SKM-1 (cell line): Measurements from ENCODE around the gene CAD.
A peak's percentile ranks its signal among the peaks of the same experiment; 100 is the strongest.

Experiments used
- DNase-seq: peaks from one replicate; lab custom pipeline; 2025; ENCODE audit not compliant: unreplicated experiment; lab: John Stamatoyannopoulos, UW

CAD gene

DNA sequence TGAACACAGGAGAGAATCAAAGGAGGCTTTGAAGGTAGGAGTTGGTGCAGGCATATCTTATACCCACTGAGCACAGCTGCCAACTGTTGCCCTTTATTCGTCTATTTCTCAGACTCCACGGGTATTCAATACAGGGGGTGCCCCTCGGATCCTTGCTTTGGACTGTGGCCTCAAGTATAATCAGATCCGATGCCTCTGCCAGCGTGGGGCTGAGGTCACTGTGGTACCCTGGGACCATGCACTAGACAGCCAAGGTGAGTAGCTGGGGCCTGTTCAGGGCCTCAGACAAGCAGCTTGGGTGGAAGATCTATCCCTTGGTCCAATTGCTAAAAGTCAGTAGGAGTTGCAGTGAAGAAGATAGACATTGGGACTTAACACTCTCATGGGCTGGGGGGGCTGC lies 5.2 kb downstream of the CAD start:
- DNase-seq, result no peak

DNA sequence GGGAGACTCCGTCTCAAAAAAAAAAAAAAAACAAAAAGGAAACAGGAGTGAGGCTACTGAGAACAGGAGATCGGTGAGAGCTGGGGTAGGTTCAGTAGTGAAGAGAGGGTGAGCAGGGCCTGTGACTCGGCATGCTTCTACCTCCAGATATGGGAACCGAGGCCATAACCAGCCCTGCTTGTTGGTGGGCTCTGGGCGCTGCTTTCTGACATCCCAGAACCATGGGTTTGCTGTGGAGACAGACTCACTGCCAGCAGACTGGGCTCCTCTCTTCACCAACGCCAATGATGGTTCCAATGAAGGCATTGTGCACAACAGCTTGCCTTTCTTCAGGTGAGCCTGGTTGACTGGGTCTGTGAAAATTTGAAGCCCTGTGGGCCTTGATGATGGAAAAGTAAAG lies 6.2 kb downstream of the CAD start:
- DNase-seq, result no peak

DNA sequence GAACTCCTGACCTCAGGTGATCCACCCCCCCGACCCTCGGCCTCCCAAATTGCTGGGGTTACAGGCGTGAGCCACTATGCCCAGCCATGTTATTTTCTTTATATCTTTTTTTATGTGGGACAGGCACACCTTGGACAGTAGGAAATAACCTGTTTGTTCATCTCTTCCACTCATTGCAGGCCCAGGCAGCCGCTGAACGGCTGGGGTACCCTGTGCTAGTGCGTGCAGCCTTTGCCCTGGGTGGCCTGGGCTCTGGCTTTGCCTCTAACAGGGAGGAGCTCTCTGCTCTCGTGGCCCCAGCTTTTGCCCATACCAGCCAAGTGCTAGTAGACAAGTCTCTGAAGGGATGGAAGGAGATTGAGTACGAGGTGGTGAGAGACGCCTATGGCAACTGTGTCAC lies 8.4 kb downstream of the CAD start:
- DNase-seq, result no peak

DNA sequence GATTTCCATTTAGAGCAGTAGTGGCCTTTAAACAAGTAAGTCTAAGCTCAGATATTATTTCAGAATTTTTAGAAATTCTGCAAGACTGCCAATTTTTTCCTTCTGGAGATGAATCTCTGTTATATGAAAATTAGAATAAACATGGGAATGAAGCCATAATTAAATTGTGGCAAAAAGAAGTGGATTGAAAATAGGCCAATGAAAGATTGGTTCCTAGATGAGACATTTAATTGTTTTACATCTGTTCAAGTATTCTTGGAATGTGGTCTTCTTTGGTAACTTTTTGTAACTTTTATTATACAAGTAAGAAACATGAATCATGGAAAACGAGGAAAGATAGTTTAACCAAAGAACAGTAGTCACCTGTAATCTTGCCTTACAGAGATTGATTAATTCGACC lies 10.3 kb downstream of the CAD start:
- no peak for DNase-seq

DNA sequence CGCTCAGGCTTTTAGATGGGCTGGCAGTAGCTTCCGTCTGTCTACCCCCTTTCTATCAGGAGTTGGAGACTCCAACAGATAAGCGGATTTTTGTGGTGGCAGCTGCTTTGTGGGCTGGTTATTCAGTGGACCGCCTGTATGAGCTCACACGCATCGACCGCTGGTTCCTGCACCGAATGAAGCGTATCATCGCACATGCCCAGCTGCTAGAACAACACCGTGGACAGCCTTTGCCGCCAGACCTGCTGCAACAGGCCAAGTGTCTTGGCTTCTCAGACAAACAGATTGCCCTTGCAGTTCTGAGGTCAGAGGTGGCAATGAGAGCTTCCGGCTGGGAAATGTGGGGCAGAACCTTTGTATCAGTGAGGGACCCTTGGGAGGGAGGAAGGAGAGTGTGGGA lies 14.8 kb downstream of the CAD start:
- no peak for DNase-seq

DNA sequence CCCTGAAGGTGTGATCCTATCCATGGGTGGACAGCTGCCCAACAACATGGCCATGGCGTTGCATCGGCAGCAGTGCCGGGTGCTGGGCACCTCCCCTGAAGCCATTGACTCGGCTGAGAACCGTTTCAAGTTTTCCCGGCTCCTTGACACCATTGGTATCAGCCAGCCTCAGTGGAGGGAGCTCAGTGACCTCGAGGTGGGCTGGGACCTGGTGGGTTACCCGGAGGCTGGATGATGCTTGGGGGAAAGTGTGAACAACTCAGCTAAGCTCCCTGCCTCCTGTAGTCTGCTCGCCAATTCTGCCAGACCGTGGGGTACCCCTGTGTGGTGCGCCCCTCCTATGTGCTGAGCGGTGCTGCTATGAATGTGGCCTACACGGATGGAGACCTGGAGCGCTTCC lies 16.2 kb downstream of the CAD start:
- no peak for DNase-seq

DNA sequence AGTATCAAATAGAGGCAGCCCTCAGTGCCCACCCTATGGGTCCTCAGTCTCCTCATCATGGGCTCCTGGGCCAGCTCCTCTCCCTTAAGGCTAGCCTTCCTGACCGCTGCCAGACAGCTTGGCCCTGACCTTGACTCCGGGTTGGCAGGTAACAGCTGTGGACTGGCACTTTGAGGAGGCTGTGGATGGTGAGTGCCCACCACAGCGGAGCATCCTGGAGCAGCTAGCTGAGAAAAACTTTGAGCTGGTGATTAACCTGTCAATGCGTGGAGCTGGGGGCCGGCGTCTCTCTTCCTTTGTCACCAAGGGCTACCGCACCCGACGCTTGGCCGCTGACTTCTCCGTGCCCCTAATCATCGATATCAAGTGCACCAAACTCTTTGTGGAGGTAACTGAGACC lies 19.0 kb downstream of the CAD start:
- DNase-seq, result no peak

DNA sequence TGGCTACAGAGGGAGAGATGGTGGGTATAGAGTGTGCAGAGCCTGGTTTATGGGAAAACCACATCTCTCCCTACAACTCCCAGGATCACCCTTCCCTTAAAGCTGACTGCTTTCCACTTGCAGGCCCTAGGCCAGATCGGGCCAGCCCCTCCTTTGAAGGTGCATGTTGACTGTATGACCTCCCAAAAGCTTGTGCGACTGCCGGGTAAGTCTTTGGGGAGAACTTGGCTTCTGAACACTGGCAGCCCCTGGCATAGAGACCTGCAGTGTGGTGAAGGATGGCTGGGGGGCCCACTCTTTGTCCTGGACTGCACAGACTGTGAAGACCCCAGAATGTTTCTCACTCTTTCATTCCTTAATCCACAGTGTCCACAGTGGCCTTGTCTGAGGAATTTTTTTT lies 19.5 kb downstream of the CAD start:
- no peak for DNase-seq

DNA sequence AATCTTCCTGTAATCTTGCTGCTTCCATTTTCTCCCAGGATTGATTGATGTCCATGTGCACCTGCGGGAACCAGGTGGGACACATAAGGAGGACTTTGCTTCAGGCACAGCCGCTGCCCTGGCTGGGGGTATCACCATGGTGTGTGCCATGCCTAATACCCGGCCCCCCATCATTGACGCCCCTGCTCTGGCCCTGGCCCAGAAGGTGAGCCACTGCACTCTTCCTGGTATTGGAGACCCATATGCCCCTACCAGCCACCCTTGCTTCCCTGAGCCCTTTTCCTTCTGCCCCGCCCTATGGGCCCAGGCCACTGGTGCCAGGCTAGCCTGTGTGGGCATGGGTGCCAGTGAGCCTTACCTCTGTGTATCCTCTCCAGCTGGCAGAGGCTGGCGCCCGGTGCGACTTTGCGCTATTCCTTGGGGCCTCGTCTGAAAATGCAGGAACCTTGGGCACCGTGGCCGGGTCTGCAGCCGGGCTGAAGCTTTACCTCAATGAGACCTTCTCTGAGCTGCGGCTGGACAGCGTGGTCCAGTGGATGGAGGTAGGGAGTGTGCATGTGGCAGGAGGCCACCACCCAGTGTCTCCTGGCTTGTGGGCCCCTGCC lies 20.3 kb downstream of the CAD start:
- no peak for DNase-seq

DNA sequence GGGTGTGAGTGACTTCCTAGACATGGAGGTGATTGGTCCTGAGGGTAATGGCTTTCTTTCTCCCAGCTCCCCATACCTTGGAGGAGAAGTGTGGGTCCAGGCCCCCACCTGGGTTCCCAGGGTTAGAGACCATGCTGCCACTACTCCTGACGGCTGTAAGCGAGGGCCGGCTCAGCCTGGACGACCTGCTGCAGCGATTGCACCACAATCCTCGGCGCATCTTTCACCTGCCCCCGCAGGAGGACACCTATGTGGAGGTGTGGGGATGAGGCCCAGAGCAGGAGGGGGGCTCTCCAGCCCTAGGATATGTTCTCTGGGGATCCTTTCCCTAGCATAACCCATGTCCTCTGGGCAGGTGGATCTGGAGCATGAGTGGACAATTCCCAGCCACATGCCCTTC lies 21.8 kb downstream of the CAD start:
- no peak for DNase-seq

DNA sequence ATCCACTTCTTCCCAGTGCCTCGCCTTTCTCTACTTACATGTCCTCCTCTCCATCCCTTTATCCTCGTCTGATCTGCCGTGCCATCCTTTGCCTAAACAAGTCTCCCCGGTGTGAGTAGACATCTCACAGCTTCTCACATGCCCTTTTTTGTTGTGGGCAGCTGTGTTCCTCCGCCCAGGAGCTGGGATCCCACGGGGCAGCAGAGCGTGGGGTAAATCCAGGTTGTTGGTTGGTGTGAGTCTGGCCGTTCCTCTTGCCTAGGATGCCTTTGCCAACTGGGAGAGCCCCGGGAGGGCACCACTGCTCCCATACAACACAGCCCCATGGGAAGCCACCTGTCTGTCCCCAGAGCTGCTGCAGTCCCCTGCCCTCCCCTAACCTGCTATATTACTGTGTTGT lies 23.2 kb downstream of the CAD start:
- no peak for DNase-seq

DNA sequence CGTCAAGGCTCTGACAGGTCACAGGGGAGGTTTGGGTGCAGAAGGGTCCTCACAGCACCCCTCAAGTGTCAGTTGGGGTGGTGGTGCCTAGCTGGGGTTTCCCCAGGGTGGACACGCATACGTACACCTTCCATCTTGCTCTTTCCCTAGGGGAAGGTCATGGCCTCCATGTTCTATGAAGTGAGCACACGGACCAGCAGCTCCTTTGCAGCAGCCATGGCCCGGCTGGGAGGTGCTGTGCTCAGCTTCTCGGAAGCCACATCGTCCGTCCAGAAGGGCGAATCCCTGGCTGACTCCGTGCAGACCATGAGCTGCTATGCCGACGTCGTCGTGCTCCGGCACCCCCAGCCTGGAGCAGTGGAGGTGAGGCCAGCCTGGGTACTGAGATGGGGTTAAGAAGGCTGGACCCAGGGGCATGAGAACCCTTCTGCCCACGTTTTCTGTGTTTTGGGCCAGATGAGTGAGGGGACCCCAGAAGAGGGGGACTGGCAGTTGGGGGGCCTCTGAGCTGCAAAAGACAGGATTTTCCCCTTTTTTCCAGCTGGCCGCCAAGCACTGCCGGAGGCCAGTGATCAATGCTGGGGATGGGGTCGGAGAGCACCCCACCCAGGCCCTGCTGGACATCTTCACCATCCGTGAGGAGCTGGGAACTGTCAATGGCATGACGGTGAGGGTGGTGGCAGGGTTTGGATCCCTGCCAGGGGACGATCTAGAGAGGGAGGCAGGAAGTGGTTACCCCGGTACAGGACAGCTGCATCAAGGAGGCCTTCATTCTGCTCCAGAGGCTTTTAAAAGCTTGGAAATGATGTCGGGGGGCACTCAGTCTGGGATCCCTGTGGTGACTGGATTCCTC lies 24.8 kb downstream of the CAD start:
- no peak for DNase-seq

DNA sequence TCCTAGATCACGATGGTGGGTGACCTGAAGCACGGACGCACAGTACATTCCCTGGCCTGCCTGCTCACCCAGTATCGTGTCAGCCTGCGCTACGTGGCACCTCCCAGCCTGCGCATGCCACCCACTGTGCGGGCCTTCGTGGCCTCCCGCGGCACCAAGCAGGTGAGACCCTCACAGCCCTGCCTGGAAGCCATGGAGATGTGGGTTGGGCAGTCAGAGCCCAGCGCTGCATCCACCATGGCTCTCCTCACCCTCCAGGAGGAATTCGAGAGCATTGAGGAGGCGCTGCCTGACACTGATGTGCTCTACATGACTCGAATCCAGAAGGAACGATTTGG lies 25.4 kb downstream of the CAD start:
- DNase-seq, result no peak

DNA sequence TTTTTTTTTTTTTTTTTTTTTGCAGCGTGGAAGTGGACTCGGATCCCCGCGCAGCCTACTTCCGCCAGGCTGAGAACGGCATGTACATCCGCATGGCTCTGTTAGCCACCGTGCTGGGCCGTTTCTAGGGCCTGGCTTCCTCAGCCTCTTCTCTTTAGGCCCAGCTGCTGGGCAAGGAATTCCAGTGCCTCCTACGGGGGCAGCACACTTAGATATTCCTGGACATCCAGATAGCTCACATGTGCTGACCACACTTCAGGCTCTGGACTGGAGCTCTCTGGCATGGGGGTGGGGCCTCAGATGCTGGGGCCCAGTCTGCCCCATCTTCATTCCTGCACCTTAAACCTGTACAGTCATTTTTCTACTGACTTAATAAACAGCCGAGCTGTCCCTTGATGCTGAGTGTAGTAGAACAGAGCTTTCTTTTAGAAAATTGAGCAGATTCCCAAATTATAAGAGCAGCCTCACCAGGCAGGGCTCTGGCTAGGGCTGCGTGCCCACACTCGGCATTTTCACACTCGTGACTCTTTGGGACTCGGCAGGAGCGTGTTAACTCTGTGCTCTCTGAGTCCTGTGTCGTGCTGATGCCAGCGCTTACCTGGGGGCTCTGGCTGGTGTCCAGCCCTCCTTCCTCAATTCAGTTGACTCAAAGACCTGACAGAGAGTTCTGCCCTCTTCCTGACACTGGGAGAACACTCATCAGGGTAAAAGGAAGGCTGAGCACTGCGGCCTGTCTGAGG lies 26.4 kb downstream of the CAD start:
- no peak for DNase-seq

DNA sequence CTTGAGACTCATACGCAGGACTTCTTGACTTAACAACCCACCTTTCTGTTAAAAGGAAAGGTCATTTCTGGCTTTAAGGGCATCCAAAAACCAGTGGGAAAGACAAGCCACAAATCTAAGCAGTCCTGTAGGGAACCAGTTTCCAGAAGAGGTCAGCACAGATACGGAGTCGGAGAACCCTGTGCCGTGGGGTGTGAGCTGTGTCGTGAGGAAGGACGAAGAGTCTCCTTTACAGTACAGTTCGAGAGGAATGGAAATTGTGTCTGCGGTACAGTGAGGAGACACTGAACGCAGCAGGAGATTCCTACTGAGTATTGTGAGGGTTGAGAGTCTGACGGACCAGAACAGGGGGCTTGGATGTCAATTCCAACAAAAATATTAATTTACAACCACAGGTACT lies 27.9 kb downstream of the CAD start:
- DNase-seq, result no peak

DNA sequence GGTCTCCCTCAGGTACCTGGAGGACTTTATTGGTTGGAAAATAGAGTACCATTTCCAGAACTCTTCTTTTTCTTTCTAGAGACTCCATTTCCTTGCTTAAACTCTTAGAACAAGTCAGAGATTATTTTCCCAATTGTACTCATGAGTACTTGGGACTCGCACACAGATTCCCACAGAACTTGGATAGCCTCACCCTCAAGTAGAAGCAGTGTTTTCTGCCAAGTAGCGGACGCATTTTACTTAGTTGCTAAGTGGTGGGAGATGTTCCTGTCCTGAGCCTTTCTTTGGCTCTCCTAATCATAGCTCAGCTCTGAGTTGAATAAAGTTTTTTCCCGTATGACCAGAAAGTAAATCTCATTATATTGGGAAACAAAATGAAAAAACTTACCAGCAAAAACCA lies 28.5 kb downstream of the CAD start:
- no peak for DNase-seq

DNA sequence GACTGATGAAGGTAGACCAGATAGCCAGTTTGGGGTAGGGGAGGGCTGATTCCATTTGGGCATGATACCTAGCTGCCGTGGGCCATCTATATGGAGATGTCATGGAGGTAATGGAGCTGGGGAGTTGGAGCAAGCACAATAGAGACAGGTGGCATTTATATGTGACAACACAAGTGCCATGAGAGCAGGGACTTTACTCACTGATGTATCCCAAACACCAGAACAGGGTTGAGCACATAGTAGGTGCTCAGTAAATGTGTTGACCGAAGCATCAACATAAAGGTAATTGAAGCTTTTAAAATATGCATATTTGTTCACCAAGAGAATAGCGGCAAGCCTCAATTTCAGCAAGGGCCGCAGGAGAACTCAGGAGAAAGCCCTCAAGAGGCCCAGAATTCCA lies 30.7 kb downstream of the CAD start:
- DNase-seq, result no peak

DNA sequence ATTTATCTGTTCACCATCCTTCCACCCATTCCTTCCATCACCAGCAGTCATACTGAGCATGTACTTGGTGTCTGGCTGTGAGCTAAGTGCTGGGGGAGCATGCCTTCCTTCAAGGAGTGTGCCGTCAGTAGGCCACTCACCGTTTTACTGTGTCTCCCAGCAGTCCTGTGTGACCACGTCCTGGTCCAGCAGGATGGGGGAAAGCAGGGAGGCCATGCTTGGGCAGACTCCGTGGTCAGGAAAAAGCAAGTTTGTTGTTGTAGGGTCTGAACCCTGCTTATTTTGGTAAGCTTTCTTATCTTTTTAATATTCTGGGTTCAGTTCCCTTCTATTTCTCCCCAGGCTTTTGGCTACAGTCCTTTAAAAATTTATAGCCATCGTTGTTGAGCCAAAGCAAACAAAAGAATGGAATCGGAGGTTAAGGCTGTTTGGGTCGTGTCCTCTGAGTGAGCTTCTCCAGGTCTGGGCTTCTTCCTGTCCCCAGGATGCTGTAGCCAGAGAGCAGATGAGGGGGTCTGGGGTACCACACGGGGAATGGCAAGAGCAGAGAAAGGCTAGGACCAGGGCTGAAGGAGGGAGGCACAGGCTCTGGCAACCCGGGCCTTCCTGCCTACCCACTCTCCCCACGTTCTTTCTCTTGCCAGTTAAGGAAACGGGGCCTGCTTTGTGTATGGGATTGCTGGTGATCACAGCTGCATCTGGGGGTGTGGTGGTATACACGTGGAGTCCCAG lies 32.2 kb downstream of the CAD start:
- DNase-seq, result no peak

DNA sequence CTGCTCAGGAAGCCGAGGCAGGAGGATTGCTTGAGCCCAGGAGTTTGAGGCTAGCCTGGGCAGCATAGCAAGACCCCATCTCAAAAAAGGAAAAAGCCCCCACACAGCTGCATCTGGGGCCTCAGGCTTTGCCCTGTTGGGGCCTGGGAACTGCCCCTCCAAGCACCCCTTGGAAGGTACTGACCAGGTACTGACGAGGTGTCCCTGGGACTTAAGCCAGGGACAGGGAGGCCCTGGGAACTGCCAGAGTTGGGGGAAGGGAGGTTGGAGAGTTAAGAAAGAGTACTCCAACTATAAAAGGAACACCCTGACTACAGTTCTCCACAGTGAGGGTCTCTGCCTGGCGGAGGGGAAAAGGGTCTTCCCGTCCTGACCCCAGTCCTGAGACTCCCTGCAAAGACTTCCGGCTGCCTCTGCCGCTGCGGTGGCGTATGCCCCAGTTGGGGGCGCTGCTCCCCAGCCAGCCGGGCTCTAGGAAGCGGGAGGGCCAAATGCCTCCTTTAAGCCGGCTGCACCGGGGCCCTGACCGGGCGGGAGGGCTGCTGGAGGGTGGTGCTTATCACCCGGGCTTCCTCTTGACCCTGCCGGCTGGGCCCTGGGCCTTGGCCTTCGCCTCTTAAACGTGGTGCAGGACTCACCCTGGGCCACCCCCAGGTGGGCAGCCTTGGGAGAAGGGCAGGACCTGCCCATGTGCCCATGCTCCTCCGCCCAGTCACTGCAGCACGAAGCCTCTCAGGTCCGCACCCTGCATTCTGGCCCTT lies 32.9 kb downstream of the CAD start:
- DNase-seq, result peak; percentile 28

DNA sequence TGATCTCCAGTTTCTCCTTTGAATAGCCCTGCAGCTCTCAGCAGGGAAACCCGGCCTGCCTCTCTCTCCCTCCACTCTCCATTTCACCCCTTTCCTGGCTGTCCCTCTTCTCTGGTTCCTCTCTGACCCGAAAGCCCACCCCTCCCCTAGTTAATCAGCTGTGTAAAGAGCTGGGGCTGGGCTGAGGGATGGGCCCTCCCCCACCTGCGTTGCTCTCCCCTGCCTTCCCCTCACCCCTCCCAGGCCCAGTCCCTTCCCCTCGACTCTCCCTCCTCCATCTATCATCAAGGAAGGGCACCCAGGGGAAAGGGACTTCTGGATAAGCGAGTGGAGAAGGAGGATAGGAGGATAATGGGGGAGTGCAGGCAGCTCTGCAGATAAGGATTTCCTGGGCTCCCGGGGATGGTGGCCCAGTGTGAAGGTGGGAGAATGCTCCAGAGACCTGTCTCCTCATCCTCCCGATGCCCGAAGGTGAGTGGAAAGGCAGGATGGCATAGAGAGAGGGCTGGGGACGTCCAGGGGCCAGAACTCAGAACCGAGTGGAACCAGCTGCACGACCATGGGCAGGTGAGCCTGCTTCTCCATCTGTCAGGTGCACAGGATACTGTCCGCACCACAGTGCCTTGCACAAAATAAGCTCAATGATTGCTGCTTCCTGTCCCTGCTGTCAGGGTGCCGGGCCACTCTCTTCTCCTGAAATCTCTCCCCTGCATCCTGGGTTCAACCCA lies 33.6 kb downstream of the CAD start:
- no peak for DNase-seq
